ENCODE measurements around the gene AVPR2. TPM values are rescaled to one million over a fixed set of nuclear protein-coding genes. Genes with fewer than 3 reads are reported as not detected.

Gene AVPR2
- total and polyA plus RNA-seq, 5 donors from 2014 or later, result not detected

DNA sequence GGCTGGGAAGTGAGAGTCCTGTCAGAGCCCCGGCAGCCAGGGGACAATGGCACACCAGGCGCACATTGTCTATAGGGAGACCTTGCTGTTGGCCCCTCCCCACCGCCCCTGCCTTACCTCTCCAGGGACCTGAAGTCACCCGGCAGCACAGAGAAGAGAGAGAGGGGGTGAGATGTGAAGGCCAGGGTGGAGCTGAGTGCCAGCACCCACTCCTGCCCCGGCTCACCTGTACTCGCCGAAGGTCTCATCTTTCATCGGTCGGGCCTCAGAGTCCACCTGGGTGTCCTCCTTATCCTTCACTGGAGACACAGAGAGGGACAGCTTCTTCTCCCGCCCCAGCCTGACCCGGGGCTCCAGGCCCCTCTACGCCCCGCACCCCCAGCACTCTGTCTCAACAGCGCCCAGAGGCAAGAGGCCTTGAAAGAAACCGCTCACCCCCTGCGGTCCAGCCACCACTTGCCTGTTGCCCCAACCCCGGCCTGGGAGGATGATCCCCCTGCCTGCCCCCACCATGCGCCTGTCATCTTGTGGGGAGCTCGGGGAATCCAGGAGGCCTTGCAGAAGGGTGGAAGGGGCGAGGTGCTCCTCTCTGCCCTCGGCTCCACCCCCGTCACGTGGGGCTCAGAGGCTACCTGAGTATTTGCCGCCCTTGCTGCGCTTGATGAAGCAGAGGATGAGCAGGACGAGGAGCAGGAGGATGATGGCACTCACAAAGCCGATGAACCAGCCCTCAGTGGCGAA lies 41.1 kb upstream of the AVPR2 start:
- H3K36me3 Mint-ChIP-seq, result no peaks in the 10 kb centered on the region
- no peak for DNase-seq
- no peaks in the 10 kb centered on the region for H3K27me3 Mint-ChIP-seq

DNA sequence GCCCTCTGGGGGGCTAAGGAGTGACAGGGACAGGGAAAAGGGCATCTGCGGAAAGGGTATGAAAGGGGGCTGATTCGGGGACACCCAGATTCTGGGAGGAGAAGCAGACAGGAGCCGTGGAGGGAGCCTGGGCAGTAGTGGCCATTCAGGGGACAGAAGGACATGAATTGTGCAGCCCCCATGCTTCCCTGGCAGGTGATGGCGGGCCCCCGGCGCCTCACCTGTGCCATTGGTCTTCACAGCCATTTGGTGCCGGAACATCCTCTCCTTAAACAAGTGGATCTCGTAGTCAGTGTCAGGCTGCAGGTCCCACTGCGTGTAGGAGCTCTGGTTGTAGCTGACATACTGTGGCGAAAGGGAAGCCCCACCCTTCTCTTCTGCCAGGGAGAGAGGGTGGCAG lies 40.4 kb upstream of the AVPR2 start:
- peaks cover 0 to 5% (median 0%) of the 10 kb centered on the region in 4 donors for H3K4me1 Mint-ChIP-seq
- H3K4me3 ChIP-seq (ENCODE audit: low read depth, low read length), result no peak overlapping the region
- H3K27ac Mint-ChIP-seq, result no peak overlapping the region
- H3K36me3 ChIP-seq (ENCODE audit: control insufficient read depth, insufficient read depth, low read length), result no peaks in the 10 kb centered on the region
- no peaks in the 10 kb centered on the region for H3K27me3 Mint-ChIP-seq
- H3K4me1 ChIP-seq (ENCODE audit: control insufficient read depth, insufficient read depth, low read length, poor library complexity, severe bottlenecking), result no peaks in the 10 kb centered on the region
- ATAC-seq (ENCODE audit: low read depth in 2 of 2), result no peak
- no peaks in the 10 kb centered on the region for H3K27me3 ChIP-seq (ENCODE audit: control insufficient read depth, insufficient read depth, low read length)
- no peak for DNase-seq
- H3K4me3 Mint-ChIP-seq, result no peak overlapping the region
- no peaks in the 10 kb centered on the region for H3K9me3 Mint-ChIP-seq
- no peak overlapping the region for H3K27ac ChIP-seq (ENCODE audit: insufficient read depth, low read length, poor library complexity, severe bottlenecking)
- H3K9me3 ChIP-seq (ENCODE audit: control insufficient read depth in 2 of 2, low read length in 2 of 2), result no peaks in the 10 kb centered on the region
- H3K36me3 Mint-ChIP-seq, result no peaks in the 10 kb centered on the region

More for the DNA sequence above, 41.1 kb upstream of the AVPR2 start:
- Histone ChIP-seq H3K9me3 (ENCODE audit: control insufficient read depth in 2 of 2, low read length in 2 of 2) (no peaks in the 10 kb centered on the region), H3K27ac (ENCODE audit: insufficient read depth, low read length, poor library complexity, severe bottlenecking) (no peak overlapping the region), H3K36me3 (ENCODE audit: control insufficient read depth, insufficient read depth, low read length) (no peaks in the 10 kb centered on the region), H3K4me3 (ENCODE audit: low read depth, low read length) (no peak overlapping the region), H3K4me1 (ENCODE audit: control insufficient read depth, insufficient read depth, low read length, poor library complexity, severe bottlenecking) (no peaks in the 10 kb centered on the region), H3K27me3 (ENCODE audit: control insufficient read depth, insufficient read depth, low read length) (no peaks in the 10 kb centered on the region)
- Mint-ChIP-seq H3K9me3 (no peaks in the 10 kb centered on the region), H3K4me3 (no peak overlapping the region), H3K4me1 (peaks cover 0 to 5% (median 0%) of the 10 kb centered on the region in 4 donors), H3K27ac (no peak overlapping the region)
- ATAC-seq (ENCODE audit: low read depth in 2 of 2), result no peak

DNA sequence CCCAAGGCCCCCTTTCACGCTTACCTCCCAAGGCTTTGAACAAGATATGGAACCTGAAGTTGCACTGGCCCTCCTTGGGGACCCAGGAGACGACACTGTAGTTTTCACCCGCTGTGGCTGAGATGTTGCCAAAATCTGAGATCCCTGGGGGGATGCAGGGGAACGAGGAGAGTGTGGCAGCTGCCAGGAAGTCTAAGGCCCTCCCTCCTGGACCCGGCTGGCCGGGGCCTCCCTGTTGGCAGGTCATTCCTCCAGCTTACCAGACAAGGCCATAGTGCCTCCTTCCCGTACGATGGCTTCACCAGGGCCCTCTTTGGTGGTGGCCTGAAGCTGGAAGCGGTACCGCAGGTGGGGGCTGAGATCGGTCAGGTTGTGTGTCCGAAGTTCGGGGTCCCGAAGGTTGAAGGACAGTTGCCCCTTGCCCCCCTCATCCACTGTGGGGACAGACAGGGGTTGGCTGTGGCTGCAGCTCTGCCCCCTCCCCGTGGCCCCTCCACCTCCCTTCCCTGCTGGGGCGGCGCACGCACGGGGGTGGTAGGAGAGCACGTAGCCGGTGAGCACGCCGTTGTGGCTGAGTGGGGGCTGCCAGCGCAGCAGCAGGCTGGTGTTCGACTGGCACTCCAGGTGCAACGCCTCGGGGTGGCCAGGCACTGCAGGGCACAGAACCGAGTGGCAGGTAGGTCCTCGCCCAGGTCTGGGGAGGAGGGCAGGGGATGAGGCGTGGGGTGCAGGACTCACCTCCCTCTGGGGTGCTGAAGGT lies 39.7 kb upstream of the AVPR2 start:
- Mint-ChIP-seq H3K27ac (no peak overlapping the region), H3K36me3 (no peaks in the 10 kb centered on the region), H3K4me1 (peaks cover 0 to 5% (median 0%) of the 10 kb centered on the region in 4 donors), H3K9me3 (no peaks in the 10 kb centered on the region), H3K4me3 (no peak overlapping the region), H3K27me3 (no peaks in the 10 kb centered on the region)
- no peaks in the 10 kb centered on the region for H3K36me3 ChIP-seq (ENCODE audit: control insufficient read depth, insufficient read depth, low read length)
- H3K9me3 ChIP-seq (ENCODE audit: control insufficient read depth in 2 of 2, low read length in 2 of 2), result no peaks in the 10 kb centered on the region
- no peak overlapping the region for H3K4me3 ChIP-seq (ENCODE audit: low read depth, low read length)
- no peaks in the 10 kb centered on the region for H3K27me3 ChIP-seq (ENCODE audit: control insufficient read depth, insufficient read depth, low read length)
- H3K27ac ChIP-seq (ENCODE audit: insufficient read depth, low read length, poor library complexity, severe bottlenecking), result no peak overlapping the region
- DNase-seq (no peak), ATAC-seq (ENCODE audit: low read depth in 2 of 2) (no peak)
- H3K4me1 ChIP-seq (ENCODE audit: control insufficient read depth, insufficient read depth, low read length, poor library complexity, severe bottlenecking), result no peaks in the 10 kb centered on the region

DNA sequence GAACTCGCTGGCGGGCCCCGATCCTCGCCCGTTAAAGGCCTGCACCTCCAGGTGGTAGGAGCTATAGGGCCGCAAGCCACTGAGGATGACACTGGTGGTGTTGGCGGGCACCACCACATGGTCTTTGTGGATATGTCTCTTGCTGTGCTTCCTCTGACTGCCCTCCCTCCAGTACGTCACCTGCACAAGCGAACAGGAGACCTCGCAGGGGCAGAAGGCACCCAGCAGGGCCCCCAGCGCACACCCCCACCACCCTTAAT lies 39.2 kb upstream of the AVPR2 start:
- Histone ChIP-seq H3K9me3 (ENCODE audit: control insufficient read depth in 2 of 2, low read length in 2 of 2) (no peaks in the 10 kb centered on the region), H3K36me3 (ENCODE audit: control insufficient read depth, insufficient read depth, low read length) (no peaks in the 10 kb centered on the region), H3K27ac (ENCODE audit: insufficient read depth, low read length, poor library complexity, severe bottlenecking) (no peak overlapping the region), H3K4me3 (ENCODE audit: low read depth, low read length) (no peak overlapping the region), H3K4me1 (ENCODE audit: control insufficient read depth, insufficient read depth, low read length, poor library complexity, severe bottlenecking) (no peaks in the 10 kb centered on the region), H3K27me3 (ENCODE audit: control insufficient read depth, insufficient read depth, low read length) (no peaks in the 10 kb centered on the region)
- DNase-seq (no peak), ATAC-seq (ENCODE audit: low read depth in 2 of 2) (no peak)
- H3K4me3 Mint-ChIP-seq, result no peak overlapping the region
- no peaks in the 10 kb centered on the region for H3K9me3 Mint-ChIP-seq
- H3K27me3 Mint-ChIP-seq, result no peaks in the 10 kb centered on the region
- H3K36me3 Mint-ChIP-seq, result no peaks in the 10 kb centered on the region
- no peak overlapping the region for H3K27ac Mint-ChIP-seq
- H3K4me1 Mint-ChIP-seq, result peaks cover 0 to 5% (median 0%) of the 10 kb centered on the region in 4 donors

DNA sequence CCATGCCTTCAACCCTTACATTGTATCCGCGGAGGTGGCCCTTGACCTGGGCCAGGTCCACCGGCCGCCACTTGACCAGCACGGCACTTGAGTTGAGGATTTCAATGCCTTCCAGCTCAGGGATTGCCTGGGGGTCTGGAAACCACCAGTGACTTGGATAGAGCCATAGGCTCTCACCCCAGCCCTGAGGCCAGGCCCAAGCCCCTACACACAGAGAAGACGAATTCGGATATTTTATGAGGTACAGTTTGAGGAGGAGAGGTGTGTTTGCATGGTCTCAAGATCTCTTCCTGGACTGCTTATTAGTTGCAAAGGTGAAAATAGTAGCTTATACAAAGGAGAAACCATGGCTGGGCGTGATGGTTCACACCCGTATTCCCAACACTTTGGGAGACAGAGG lies 38.8 kb upstream of the AVPR2 start:
- Mint-ChIP-seq H3K4me3 (no peak overlapping the region), H3K27ac (no peak overlapping the region)

DNA sequence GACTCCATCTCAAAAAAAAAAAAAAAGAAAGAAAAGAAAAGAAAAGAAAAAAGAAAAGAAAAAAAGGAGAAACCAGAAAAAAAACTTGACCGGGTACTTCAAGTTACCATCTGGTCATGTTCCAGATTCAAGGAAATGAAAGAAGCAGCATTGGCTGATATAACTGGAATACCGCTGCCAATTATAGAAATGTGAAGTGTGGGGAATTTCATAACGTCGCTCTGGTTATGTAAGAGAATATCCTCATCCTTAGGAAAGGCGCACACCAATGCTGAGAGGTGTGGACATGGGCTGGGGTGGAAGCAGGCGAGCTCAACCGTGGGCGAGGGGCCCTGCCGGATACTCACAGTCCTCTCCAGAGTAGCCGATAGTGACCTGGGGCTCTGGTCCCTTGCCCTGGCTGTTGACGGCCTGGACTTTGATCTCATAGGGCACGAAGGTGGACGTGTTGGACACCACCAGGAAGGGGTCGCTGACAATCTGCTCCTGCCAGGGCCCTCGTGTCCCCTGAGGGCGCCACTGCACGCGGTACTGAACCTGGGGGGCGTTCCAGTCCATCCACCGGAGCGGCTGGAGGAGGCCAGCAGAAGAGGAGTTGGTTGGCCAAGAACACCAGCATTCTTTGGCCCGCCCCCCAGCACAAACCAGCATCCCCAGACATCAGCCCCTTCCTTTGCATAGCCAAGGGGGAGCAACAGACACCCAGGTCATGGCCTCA lies 38.0 kb upstream of the AVPR2 start:
- Histone ChIP-seq H3K4me3 (ENCODE audit: low read depth, low read length) (no peak overlapping the region), H3K4me1 (ENCODE audit: control insufficient read depth, insufficient read depth, low read length, poor library complexity, severe bottlenecking) (no peaks in the 10 kb centered on the region), H3K27ac (ENCODE audit: insufficient read depth, low read length, poor library complexity, severe bottlenecking) (no peak overlapping the region), H3K36me3 (ENCODE audit: control insufficient read depth, insufficient read depth, low read length) (no peaks in the 10 kb centered on the region), H3K27me3 (ENCODE audit: control insufficient read depth, insufficient read depth, low read length) (no peaks in the 10 kb centered on the region), H3K9me3 (ENCODE audit: control insufficient read depth in 2 of 2, low read length in 2 of 2) (no peaks in the 10 kb centered on the region)
- Mint-ChIP-seq H3K4me3 (no peak overlapping the region), H3K27ac (no peak overlapping the region), H3K36me3 (no peaks in the 10 kb centered on the region), H3K9me3 (no peaks in the 10 kb centered on the region), H3K27me3 (no peaks in the 10 kb centered on the region), H3K4me1 (no peaks in the 10 kb centered on the region)
- DNase-seq (no peak), ATAC-seq (ENCODE audit: low read depth in 2 of 2) (no peak)

More for the DNA sequence above, 38.8 kb upstream of the AVPR2 start:
- Mint-ChIP-seq H3K9me3 (no peaks in the 10 kb centered on the region), H3K36me3 (no peaks in the 10 kb centered on the region), H3K4me1 (peaks cover 0 to 3% (median 0%) of the 10 kb centered on the region in 4 donors), H3K27me3 (no peaks in the 10 kb centered on the region)
- no peaks in the 10 kb centered on the region for H3K27me3 ChIP-seq (ENCODE audit: control insufficient read depth, insufficient read depth, low read length)
- no peak overlapping the region for H3K27ac ChIP-seq (ENCODE audit: insufficient read depth, low read length, poor library complexity, severe bottlenecking)
- H3K4me1 ChIP-seq (ENCODE audit: control insufficient read depth, insufficient read depth, low read length, poor library complexity, severe bottlenecking), result no peaks in the 10 kb centered on the region
- ATAC-seq (ENCODE audit: low read depth in 2 of 2) (no peak), DNase-seq (no peak)
- H3K9me3 ChIP-seq (ENCODE audit: control insufficient read depth in 2 of 2, low read length in 2 of 2), result no peaks in the 10 kb centered on the region
- no peak overlapping the region for H3K4me3 ChIP-seq (ENCODE audit: low read depth, low read length)
- H3K36me3 ChIP-seq (ENCODE audit: control insufficient read depth, insufficient read depth, low read length), result no peaks in the 10 kb centered on the region

DNA sequence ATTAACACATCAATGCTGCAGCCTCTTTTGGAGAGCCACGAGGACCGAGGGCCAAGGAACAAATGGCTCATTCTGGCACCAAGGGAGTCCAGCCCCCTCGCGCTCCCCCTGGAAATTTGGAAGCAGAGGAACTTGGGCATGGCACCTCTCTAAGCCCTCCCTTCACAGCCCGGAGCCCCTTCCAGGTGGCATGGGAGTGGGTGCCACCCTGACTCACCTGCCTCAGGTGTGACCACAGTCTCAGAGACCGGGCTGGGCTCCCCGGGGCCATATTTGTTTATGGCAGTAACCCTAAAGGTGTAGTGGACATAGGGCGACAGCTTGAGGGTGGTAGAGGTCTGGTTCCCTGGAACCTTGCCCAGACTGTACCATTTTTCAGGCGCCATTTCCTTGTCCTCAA lies 37.3 kb upstream of the AVPR2 start:
- ATAC-seq (ENCODE audit: low read depth in 2 of 2), result no peak
- Mint-ChIP-seq H3K9me3 (no peaks in the 10 kb centered on the region), H3K36me3 (no peaks in the 10 kb centered on the region), H3K27ac (no peak overlapping the region), H3K27me3 (no peaks in the 10 kb centered on the region), H3K4me3 (no peak overlapping the region), H3K4me1 (no peaks in the 10 kb centered on the region)
- no peaks in the 10 kb centered on the region for H3K36me3 ChIP-seq (ENCODE audit: control insufficient read depth, insufficient read depth, low read length)
- H3K27me3 ChIP-seq (ENCODE audit: control insufficient read depth, insufficient read depth, low read length), result no peaks in the 10 kb centered on the region
- no peak overlapping the region for H3K4me3 ChIP-seq (ENCODE audit: low read depth, low read length)
- H3K4me1 ChIP-seq (ENCODE audit: control insufficient read depth, insufficient read depth, low read length, poor library complexity, severe bottlenecking), result no peaks in the 10 kb centered on the region
- no peaks in the 10 kb centered on the region for H3K9me3 ChIP-seq (ENCODE audit: control insufficient read depth in 2 of 2, low read length in 2 of 2)
- no peak overlapping the region for H3K27ac ChIP-seq (ENCODE audit: insufficient read depth, low read length, poor library complexity, severe bottlenecking)
- DNase-seq, result no peak

Data from CD4-positive, CD25-positive, alpha-beta regulatory T cell (primary cell).